Osteoblast (primary cell): ENCODE results near the gene IFNGR1. TPM values are rescaled to one million over a fixed set of nuclear protein-coding genes. Genes with fewer than 3 reads are reported as not detected.

Experiments
- DNase-seq: peaks from one replicate; pipeline ENCODE4 v3.0.0; 2011; ENCODE audit warnings: low spot score, mixed read lengths; ENCODE audit not compliant: insufficient read length; ENCODE audit errors: missing footprints
- H2AFZ ChIP-seq: 2 replicates; pipeline ENCODE4 v1.6.0; 2011; ENCODE audit warnings: mild to moderate bottlenecking, low read length
- H3K27ac ChIP-seq: 2 replicates; pipeline ENCODE4 v1.5.1; 2011; ENCODE audit warnings: mild to moderate bottlenecking, low read depth, low read length, moderate library complexity
- H3K27me3 ChIP-seq: 2 replicates; pipeline ENCODE4 v1.6.0; 2012; ENCODE audit warnings: mild to moderate bottlenecking, control low read depth, inconsistent platforms, low read length, moderate library complexity; ENCODE audit not compliant: insufficient read depth
- H3K36me3 ChIP-seq: 2 replicates; pipeline ENCODE4 v1.5.1; 2011; ENCODE audit warnings: mild to moderate bottlenecking, low read length, control low read depth, moderate library complexity; ENCODE audit not compliant: insufficient read depth
- H3K4me1 ChIP-seq: 2 replicates; pipeline ENCODE4 v1.5.1; 2011; ENCODE audit warnings: mild to moderate bottlenecking, low read length, control low read depth, moderate library complexity; ENCODE audit not compliant: insufficient read depth
- H3K4me2 ChIP-seq: 2 replicates; pipeline ENCODE4 v1.6.0; 2011; ENCODE audit warnings: mild to moderate bottlenecking, low read length; ENCODE audit not compliant: insufficient read depth
- H3K4me3 ChIP-seq: fragments of 200-600 bp; sonication (generic); 3 replicates; pipeline ENCODE4 v1.5.1; 2012; ENCODE audit warnings: mild to moderate bottlenecking, low read length, inconsistent platforms; ENCODE audit not compliant: insufficient read depth
- H3K79me2 ChIP-seq: 2 replicates; pipeline ENCODE4 v1.6.0; 2012; ENCODE audit warnings: mild to moderate bottlenecking, low read length, control low read depth, inconsistent platforms; ENCODE audit not compliant: insufficient read depth
- H3K9me3 ChIP-seq: 2 replicates; pipeline ENCODE4 v1.5.1; 2011; ENCODE audit warnings: low read depth, low read length, control low read depth
- H4K20me1 ChIP-seq: 2 replicates; pipeline ENCODE4 v1.6.0; 2012; ENCODE audit warnings: mild to moderate bottlenecking, low read length, control low read depth; ENCODE audit not compliant: insufficient read depth
- total RNA-seq: library from RNA; depleted of rRNA; stranded (reverse); fragments of >200 nt; gene quantifications from 2 replicates; pipeline ENCODE4 v1.2.3, GENCODE V29; 2012
- TF ChIP-seq, protein P1 (sequence below): IDR thresholded peaks from 2 replicates; pipeline ENCODE4 v1.5.1; 2011; ENCODE audit warnings: mild to moderate bottlenecking, low read depth, low read length, moderate library complexity; ENCODE audit errors: extremely low read depth

The IFNGR1 gene
- total RNA-seq, 1 donor = 62.6 TPM

DNA sequence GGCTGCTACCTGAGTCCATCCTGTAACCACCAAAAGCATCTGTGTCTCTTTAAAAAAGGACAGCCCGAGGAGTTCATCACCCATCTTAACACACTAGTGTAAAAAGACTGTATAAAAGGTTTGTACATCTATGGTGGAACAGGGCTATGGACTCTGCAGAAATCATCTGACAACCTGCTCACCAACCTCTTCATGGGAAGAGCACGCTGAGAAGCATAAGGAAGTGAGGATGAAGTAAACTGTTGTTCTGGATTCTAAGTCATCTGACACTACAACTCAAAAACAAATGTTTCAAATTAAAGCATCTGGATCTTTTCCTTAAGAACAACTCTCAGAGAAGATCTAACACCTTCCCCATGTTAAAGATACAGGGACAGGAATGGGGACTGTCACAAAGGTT is 5.4 kb downstream of the IFNGR1 start:
- peaks cover 74% of the 10 kb centered on the region for H4K20me1 ChIP-seq
- H3K36me3 ChIP-seq = no peaks in the 10 kb centered on the region
- H3K27ac ChIP-seq = no peak overlapping the region
- H3K4me2 ChIP-seq = no peak overlapping the region
- TF ChIP-seq, protein P1, sequence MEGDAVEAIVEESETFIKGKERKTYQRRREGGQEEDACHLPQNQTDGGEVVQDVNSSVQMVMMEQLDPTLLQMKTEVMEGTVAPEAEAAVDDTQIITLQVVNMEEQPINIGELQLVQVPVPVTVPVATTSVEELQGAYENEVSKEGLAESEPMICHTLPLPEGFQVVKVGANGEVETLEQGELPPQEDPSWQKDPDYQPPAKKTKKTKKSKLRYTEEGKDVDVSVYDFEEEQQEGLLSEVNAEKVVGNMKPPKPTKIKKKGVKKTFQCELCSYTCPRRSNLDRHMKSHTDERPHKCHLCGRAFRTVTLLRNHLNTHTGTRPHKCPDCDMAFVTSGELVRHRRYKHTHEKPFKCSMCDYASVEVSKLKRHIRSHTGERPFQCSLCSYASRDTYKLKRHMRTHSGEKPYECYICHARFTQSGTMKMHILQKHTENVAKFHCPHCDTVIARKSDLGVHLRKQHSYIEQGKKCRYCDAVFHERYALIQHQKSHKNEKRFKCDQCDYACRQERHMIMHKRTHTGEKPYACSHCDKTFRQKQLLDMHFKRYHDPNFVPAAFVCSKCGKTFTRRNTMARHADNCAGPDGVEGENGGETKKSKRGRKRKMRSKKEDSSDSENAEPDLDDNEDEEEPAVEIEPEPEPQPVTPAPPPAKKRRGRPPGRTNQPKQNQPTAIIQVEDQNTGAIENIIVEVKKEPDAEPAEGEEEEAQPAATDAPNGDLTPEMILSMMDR = no peak
- peaks cover 38% of the 10 kb centered on the region for H3K4me1 ChIP-seq
- H3K4me3 ChIP-seq = no peak overlapping the region
- no peaks in the 10 kb centered on the region for H3K27me3 ChIP-seq
- DNase-seq = no peak
- H3K9me3 ChIP-seq = no peaks in the 10 kb centered on the region
- H3K79me2 ChIP-seq = peaks cover 99% of the 10 kb centered on the region
- H2AFZ ChIP-seq = no peak overlapping the region

DNA sequence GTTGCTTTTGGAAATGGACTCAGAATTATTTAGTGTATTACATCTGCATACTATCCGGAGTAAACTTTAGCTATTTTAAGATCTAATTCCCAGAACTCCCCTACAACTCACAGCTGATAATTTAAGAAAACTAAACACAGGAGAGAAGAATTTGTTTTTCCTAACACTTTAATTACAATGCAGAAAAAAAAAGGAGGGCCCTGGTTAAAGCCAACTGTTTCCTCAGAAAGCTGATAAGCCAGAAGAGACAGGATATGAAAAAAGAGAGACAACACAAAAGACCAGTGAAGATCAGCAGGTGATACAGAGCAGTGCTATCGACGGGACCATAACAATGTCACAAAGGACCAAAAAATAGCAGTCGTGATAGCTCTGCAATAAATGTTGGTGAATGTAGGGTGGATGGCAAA is 5.8 kb downstream of the IFNGR1 start:
- Histone ChIP-seq H3K79me2 (peaks cover 99% of the 10 kb centered on the region), H3K9me3 (no peaks in the 10 kb centered on the region), H3K4me3 (no peak overlapping the region), H2AFZ (no peak overlapping the region), H3K36me3 (no peaks in the 10 kb centered on the region), H3K27me3 (no peaks in the 10 kb centered on the region), H3K27ac (no peak overlapping the region), H4K20me1 (peaks cover 74% of the 10 kb centered on the region), H3K4me1 (peaks cover 38% of the 10 kb centered on the region), H3K4me2 (no peak overlapping the region)
- DNase-seq = no peak
- TF ChIP-seq, protein P1 = no peak

DNA sequence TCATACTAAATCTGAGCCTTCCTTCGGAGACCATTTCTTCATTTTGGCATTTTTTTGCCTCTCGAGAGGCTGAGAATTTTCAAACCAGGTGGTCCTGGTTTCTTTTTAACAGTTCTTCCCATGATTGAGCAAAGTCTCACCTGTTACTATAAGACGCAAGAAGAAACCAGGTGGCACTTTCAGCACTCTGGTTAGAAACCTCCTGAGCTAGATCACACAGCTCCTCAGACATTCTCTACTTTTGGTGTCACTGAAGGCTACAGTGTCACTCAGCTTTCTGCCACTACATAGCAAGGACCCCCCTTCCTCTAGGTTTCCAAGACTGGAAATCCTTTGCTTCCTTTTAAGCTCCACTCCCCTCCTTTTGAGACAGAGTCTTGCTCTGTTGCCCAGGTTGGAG is 7.3 kb downstream of the IFNGR1 start:
- no peak for DNase-seq
- Histone ChIP-seq H3K4me2 (no peak overlapping the region), H3K4me3 (no peak overlapping the region), H3K36me3 (no peaks in the 10 kb centered on the region), H3K27ac (no peak overlapping the region), H3K9me3 (no peaks in the 10 kb centered on the region), H3K79me2 (peaks cover 97% of the 10 kb centered on the region), H2AFZ (no peak overlapping the region), H3K4me1 (peaks cover 28% of the 10 kb centered on the region), H4K20me1 (peaks cover 62% of the 10 kb centered on the region), H3K27me3 (no peaks in the 10 kb centered on the region)
- TF ChIP-seq, protein P1 = no peak

DNA sequence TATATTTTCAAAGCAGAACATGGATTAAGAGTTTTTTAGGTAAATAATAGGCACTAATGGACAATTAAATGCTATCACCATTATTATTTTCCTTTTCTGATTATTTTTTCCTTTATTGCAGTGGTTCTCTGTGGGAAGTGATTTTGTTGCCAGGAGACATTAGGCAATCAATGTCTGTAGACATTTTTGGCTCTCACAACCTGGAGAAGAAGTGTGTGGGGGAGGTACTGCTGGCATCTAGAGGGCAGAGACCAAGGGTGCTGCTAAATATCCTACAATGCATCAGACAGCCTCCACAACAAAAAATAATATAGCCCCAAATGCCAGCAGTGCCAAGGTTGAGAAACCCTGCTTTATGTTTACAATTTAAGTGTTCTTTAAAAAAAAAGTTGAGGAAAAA is 8.3 kb downstream of the IFNGR1 start:
- Histone ChIP-seq H3K4me3 (no peak overlapping the region), H2AFZ (no peak overlapping the region), H3K4me1 (peaks cover 28% of the 10 kb centered on the region), H3K4me2 (no peak overlapping the region), H3K27ac (no peak overlapping the region), H4K20me1 (peaks cover 54% of the 10 kb centered on the region), H3K79me2 (peaks cover 89% of the 10 kb centered on the region), H3K9me3 (no peaks in the 10 kb centered on the region), H3K27me3 (no peaks in the 10 kb centered on the region), H3K36me3 (peaks cover 3% of the 10 kb centered on the region)
- peak; percentile 36 for DNase-seq
- TF ChIP-seq, protein P1 = no peak
